ENCODE measurements around the gene PAFAH2. TPM values are rescaled to one million over a fixed set of nuclear protein-coding genes. Genes with fewer than 3 reads are reported as not detected.

Gene PAFAH2
- total and polyA plus RNA-seq, 2 of the 8 experiments (the other 6 are each of a cell fraction or from before 2014, with no cell fraction given): 7.7 to 9.3 TPM

DNA sequence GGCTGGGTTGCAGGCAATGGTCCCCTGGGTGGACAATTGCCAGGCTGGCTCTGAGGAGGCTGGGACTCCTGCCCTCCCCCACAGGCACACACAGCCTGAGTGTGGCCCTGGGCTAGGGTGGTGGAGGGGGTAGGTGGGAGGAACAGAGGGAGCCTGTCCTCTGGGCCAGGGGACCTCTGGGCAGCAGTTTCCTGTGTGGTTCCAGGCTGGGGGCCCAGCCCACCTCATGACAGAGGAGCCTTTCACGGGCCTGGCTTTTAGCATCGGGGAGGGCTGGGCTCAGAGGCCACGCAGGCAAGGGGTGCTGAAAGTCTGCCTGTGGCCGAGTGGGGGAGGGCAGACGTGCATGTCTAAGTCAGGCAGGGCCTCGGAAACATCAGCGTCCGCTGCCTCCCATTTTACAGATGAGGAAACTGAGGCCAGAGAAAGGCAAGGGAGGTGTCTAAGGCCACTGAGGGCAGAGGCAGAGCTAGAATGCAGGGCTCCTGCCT is 30.7 kb upstream of the PAFAH2 start:
- no peak overlapping the region for H3K9ac ChIP-seq (replicated peaks in 1 of 4; ENCODE audit: extremely low read depth in 1 of 4, low read depth in 3 of 4, low read length in 3 of 4)
- H3K36me3 ChIP-seq (ENCODE audit: control insufficient read depth in 2 of 4, insufficient read depth in 4 of 4, low read length in 3 of 4): no peaks in the 10 kb centered on the region
- no peak overlapping the region for H3K4me2 ChIP-seq (ENCODE audit: insufficient read depth in 1 of 2, low read depth in 2 of 2, low read length in 2 of 2)
- no peak overlapping the region for H3K4ac ChIP-seq (replicated peaks; ENCODE audit: insufficient read length, low read depth, low read length)
- H3K23me2 ChIP-seq (ENCODE audit: low read depth, low read length): no peaks in the 10 kb centered on the region
- H2BK12ac ChIP-seq (ENCODE audit: low read depth, low read length): no peak overlapping the region
- DNase-seq (ENCODE audit: low read depth in 1 of 2, low spot score in 2 of 2) (no peak), FAIRE-seq (no peak)
- H4K8ac ChIP-seq (ENCODE audit: extremely low read depth, insufficient read depth, low read length): no peak overlapping the region
- peaks cover 0 to 2% (median 0%) of the 10 kb centered on the region in 4 experiments; a peak in 2 of 7 replicates for H3K4me1 ChIP-seq (replicated peaks in 1 of 4; ENCODE audit: control insufficient read depth in 3 of 4, insufficient read depth in 4 of 4, low read length in 3 of 4)
- H3K23ac ChIP-seq (ENCODE audit: insufficient read length): no peak overlapping the region
- ChIA-PET CTCF (ENCODE audit: partially characterized antibody) (interaction anchor here (1.1 to 3.1 kb wide), 4 partner anchors 13 to 133 kb away, joined by 3 to 13 read pairs (median 8); no protein-coding TSS in a partner anchor), POLR2A (ENCODE audit: partially characterized antibody) (interaction anchor here (1.1 kb wide), 1 partner anchor 122 kb away, joined by 3 read pairs; the partner anchor contains the start of gene STMN1)
- H4K5ac ChIP-seq (ENCODE audit: insufficient read length, low read depth, low read length): no peak overlapping the region
- no peak overlapping the region for H2AK5ac ChIP-seq (ENCODE audit: low read depth, low read length)
- H4K91ac ChIP-seq (replicated peaks; ENCODE audit: insufficient read length, low read length): no peak overlapping the region
- peak overlapping the region; percentile 0; the same call in 1 of the 2 replicates for H2BK5ac ChIP-seq (ENCODE audit: low read depth, low read length)
- 94% methylated on average over 5 of the region's 8 CpGs; no CpG with 5 or more reads in 1 of the 2 experiments for WGBS, 2 experiments (ENCODE audit: extremely low coverage in 1 of 2, insufficient coverage in 1 of 2, insufficient read length in 1 of 2, insufficient replicate concordance in 2 of 2, low coverage in 1 of 2, low lambda C conversion rate in 2 of 2, missing lambda C conversion rate in 1 of 2)
- no peaks in the 10 kb centered on the region for H3K79me1 ChIP-seq (ENCODE audit: low read depth, low read length)
- no peak overlapping the region for H2BK15ac ChIP-seq (ENCODE audit: low read length)
- no peak overlapping the region for H3K4me3 ChIP-seq (ENCODE audit: extremely low read depth in 1 of 4, insufficient read depth in 2 of 4, low read depth in 3 of 4, low read length in 4 of 4)
- no peak overlapping the region for H3K14ac ChIP-seq (ENCODE audit: insufficient read length)
- no peak overlapping the region for H3K27ac ChIP-seq (ENCODE audit: low read depth, low read length)
- no peak overlapping the region for H2BK20ac ChIP-seq (ENCODE audit: low read length)
- H3K79me2 ChIP-seq (ENCODE audit: control insufficient read depth in 1 of 2, insufficient read depth in 2 of 2, low read length in 2 of 2): no peaks in the 10 kb centered on the region
- H3K18ac ChIP-seq (ENCODE audit: extremely low read depth, low read length): no peak overlapping the region
- H3K9me3 ChIP-seq (ENCODE audit: insufficient read depth in 2 of 2, low read depth in 1 of 2, low read length in 1 of 2): no peaks in the 10 kb centered on the region
- peaks cover 0 to 5% (median 4%) of the 10 kb centered on the region in 4 experiments; a peak in 3 of 7 replicates for H3K27me3 ChIP-seq (replicated peaks in 1 of 4; ENCODE audit: control insufficient read depth in 3 of 4, extremely low read depth in 1 of 4, insufficient read depth in 3 of 4, low read length in 3 of 4)
- H3K56ac ChIP-seq (replicated peaks; ENCODE audit: insufficient read length, low read depth, low read length): no peak overlapping the region
- H2AFZ ChIP-seq (ENCODE audit: low read length): no peak overlapping the region
- H2BK120ac ChIP-seq (replicated peaks; ENCODE audit: low read depth, low read length): no peak overlapping the region
- no peak for TF ChIP-seq POLR2AphosphoS5 (IDR thresholded peaks at IDR 0.05; ENCODE audit: low read depth, low read length)
- TF ChIP-seq, protein P1, sequence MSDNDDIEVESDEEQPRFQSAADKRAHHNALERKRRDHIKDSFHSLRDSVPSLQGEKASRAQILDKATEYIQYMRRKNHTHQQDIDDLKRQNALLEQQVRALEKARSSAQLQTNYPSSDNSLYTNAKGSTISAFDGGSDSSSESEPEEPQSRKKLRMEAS (IDR thresholded peaks at IDR 0.05): no peak
- no peak for TF ChIP-seq TBP (IDR thresholded peaks at IDR 0.05; ENCODE audit: low read depth, low read length)
- TF ChIP-seq SP1 (IDR thresholded peaks at IDR 0.05; ENCODE audit: low read depth, low read length): no peak
- TF ChIP-seq TCF12 (IDR thresholded peaks at IDR 0.05; ENCODE audit: low read depth, low read length): no peak
- no peak for TF ChIP-seq BRCA1 (IDR thresholded peaks at IDR 0.05; ENCODE audit: low read depth, low read length)
- no peak for TF ChIP-seq YY1 (IDR thresholded peaks at IDR 0.05; ENCODE audit: low read depth, low read length)
- no peak for TF ChIP-seq CBX5 (IDR thresholded peaks at IDR 0.05; ENCODE audit: low read depth, low read length)
- no peak for TF ChIP-seq POU5F1 (IDR thresholded peaks at IDR 0.05; ENCODE audit: low read depth, low read length)
- TF ChIP-seq GABPA (IDR thresholded peaks at IDR 0.05; ENCODE audit: borderline replicate concordance, insufficient read depth, low read length): no peak
- TF ChIP-seq SIX5 (IDR thresholded peaks at IDR 0.05; ENCODE audit: low read depth, low read length): no peak
- TF ChIP-seq EZH2 (IDR thresholded peaks at IDR 0.05; ENCODE audit: low read depth, low read length, severe bottlenecking): no peak
- no peak for TF ChIP-seq CREB1 (IDR thresholded peaks at IDR 0.05)
- no peak for TF ChIP-seq RNF2 (IDR thresholded peaks at IDR 0.05; ENCODE audit: borderline replicate concordance, low read depth, low read length, missing control alignments, poor library complexity, severe bottlenecking)
- peaks cover 0 to 1% of the 10 kb centered on the region in 2 experiments for H4K20me1 ChIP-seq (replicated peaks in 1 of 2; ENCODE audit: control insufficient read depth in 1 of 2, insufficient read depth in 2 of 2, low read length in 2 of 2)

All from H1 (cell line).